A673 (cell line): ENCODE results near the gene STX1A. TPM values are rescaled to one million over a fixed set of nuclear protein-coding genes. Genes with fewer than 3 reads are reported as not detected.

Experiments used
- BruUV-seq: library from RNA; stranded (reverse); fragments of 400-500 nt; replicated peaks from 2 replicates; lab custom pipeline; 2021; lab: Mats Ljungman, UMichigan
- CTCF ChIA-PET: fragments of 300-600 bp; sonication (Branson Sonifier 250); formaldehyde crosslinking; loops from one replicate; lab custom pipeline; 2022; ENCODE audit warnings: antibody characterized with exemption; lab: Charles Lee
- POLR2A ChIA-PET: fragments of 300-600 bp; sonication (Branson Sonifier 250); formaldehyde crosslinking; loops from one replicate; lab custom pipeline; 2022; ENCODE audit warnings: antibody characterized with exemption; ENCODE audit not compliant: low non-redundant PET; lab: Charles Lee
- DNase-seq: peaks from one replicate; pipeline ENCODE4 v3.0.0-alpha.2; 2015; ENCODE audit warnings: low spot score
- H3K27ac ChIP-seq: fragments of 200-600 bp; sonication (generic); 2 replicates; pipeline ENCODE4 v1.5.1; 2016; ENCODE audit warnings: mixed run types, low read depth, mild to moderate bottlenecking, mixed read lengths, antibody characterized with exemption, low read length; ENCODE audit not compliant: poor library complexity, severe bottlenecking
- H3K27me3 ChIP-seq: fragments of 200-600 bp; sonication (generic); replicated peaks from 2 replicates; pipeline ENCODE4 v1.6.1; 2017; ENCODE audit warnings: mixed run types, low read depth, mild to moderate bottlenecking, mixed read lengths, antibody characterized with exemption, low read length; ENCODE audit not compliant: insufficient read depth, poor library complexity
- H3K36me3 ChIP-seq: fragments of 200-600 bp; sonication (generic); 2 replicates; pipeline ENCODE4 v1.6.1; 2016; ENCODE audit warnings: mixed run types, mild to moderate bottlenecking, mixed read lengths, antibody characterized with exemption, low read length; ENCODE audit not compliant: insufficient read depth, poor library complexity, severe bottlenecking
- H3K4me1 ChIP-seq: fragments of 200-600 bp; sonication (generic); 2 replicates; pipeline ENCODE4 v1.6.1; 2017; ENCODE audit warnings: mixed run types, mild to moderate bottlenecking, mixed read lengths, antibody characterized with exemption, low read length; ENCODE audit not compliant: insufficient read depth, poor library complexity, severe bottlenecking
- H3K4me3 ChIP-seq: fragments of 200-600 bp; sonication (generic); 2 replicates; pipeline ENCODE4 v1.5.1; 2016; ENCODE audit warnings: low read depth, mixed run types, mild to moderate bottlenecking, mixed read lengths, low read length; ENCODE audit not compliant: poor library complexity, severe bottlenecking
- H3K9me3 ChIP-seq: fragments of 200-600 bp; sonication (generic); 2 replicates; pipeline ENCODE4 v1.6.1; 2016; ENCODE audit warnings: mixed run types, low read depth, mild to moderate bottlenecking, mixed read lengths, antibody characterized with exemption, low read length; ENCODE audit not compliant: poor library complexity, severe bottlenecking
- EZH2 ChIP-seq: fragments of 200-600 bp; sonication (generic); IDR thresholded peaks from 2 replicates; pipeline ENCODE4 v1.6.1; 2017; ENCODE audit warnings: borderline replicate concordance, low read depth, mild to moderate bottlenecking, mixed read lengths, antibody characterized with exemption, low read length; ENCODE audit not compliant: poor library complexity, severe bottlenecking
- intact Hi-C: fragments of 100-400 bp; cut with micrococcal nuclease; formaldehyde crosslinking; loops from one replicate; pipeline ENCODE4 v1.10.0; 2022; ENCODE audit not compliant: unreplicated experiment
- total RNA-seq: library from RNA; stranded (reverse); gene quantifications from 2 replicates; pipeline ENCODE4 v1.2.3, GENCODE V29; 2021
- TF ChIP-seq, protein P1 (sequence below): fragments of 300-800, 200-600 bp; sonication (generic); conservative IDR thresholded peaks from 2 replicates; pipeline ENCODE4 v1.5.1; 2017; ENCODE audit warnings: low read depth, mild to moderate bottlenecking, antibody characterized with exemption, low read length, moderate library complexity, mixed read lengths

The STX1A gene
- total RNA-seq, 1 experiment from 2014 or later, result 47.1 TPM

- TF ChIP-seq EZH2, result no peak
- TF ChIP-seq, protein P1, sequence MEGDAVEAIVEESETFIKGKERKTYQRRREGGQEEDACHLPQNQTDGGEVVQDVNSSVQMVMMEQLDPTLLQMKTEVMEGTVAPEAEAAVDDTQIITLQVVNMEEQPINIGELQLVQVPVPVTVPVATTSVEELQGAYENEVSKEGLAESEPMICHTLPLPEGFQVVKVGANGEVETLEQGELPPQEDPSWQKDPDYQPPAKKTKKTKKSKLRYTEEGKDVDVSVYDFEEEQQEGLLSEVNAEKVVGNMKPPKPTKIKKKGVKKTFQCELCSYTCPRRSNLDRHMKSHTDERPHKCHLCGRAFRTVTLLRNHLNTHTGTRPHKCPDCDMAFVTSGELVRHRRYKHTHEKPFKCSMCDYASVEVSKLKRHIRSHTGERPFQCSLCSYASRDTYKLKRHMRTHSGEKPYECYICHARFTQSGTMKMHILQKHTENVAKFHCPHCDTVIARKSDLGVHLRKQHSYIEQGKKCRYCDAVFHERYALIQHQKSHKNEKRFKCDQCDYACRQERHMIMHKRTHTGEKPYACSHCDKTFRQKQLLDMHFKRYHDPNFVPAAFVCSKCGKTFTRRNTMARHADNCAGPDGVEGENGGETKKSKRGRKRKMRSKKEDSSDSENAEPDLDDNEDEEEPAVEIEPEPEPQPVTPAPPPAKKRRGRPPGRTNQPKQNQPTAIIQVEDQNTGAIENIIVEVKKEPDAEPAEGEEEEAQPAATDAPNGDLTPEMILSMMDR, result no peak
- no peaks in the 10 kb centered on the region for H3K9me3 ChIP-seq
- intact Hi-C loops, result no loop called here
- POLR2A ChIA-PET, result no interaction called here
- BruUV-seq, result no TSS peak
- CTCF ChIA-PET, result no interaction called here
- H3K4me3 ChIP-seq, result no peak overlapping the region
- H3K36me3 ChIP-seq, result no peaks in the 10 kb centered on the region
- H3K27ac ChIP-seq, result no peak overlapping the region
- H3K4me1 ChIP-seq, result no peaks in the 10 kb centered on the region
- no peak for DNase-seq
- no peaks in the 10 kb centered on the region for H3K27me3 ChIP-seq
Observed at GRCh38 chr7:73758581-73759138, 39.2 kb upstream of the STX1A start.

DNA sequence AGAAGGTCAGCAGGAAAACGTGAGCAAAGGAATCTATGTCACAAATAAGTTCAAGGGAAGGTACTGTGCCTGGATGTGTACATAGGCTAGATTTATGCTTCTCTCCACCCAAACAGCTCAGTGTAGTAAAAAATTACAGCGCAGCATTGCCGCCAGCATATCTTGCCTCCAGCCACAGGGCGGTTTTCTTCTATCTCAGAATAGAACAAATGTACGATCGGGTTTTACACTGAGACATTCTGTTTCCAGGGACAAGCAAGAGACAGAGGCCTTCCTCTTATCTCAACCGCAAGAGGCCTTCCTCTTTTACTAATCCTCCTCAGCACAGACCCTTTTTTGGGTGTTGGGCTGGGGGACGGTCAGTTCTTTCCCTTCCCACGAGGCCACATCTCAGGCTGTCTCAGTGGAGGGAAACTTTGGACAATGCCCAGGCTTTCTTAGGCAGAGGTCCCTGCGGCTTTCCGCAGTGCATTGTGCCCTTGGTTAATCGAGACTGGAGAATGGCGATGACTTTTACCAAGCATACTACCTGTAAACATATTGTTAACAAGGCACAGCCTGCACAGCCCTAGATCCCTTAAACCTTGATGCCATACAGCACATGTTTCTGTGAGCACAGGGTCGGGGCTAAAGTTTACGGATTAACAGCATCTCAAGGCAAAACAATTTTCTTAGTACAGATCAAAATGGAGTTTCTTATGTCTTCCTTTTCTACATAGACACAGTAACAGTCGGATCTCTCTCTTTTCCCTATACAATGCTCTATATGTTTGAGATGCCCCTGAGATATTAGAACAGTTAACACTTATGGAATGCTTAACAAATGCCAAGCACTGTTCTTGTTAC, 30.7 kb upstream of the STX1A start:
- TF ChIP-seq EZH2, result no peak
- TF ChIP-seq, protein P1, result no peak
- Histone ChIP-seq H3K36me3 (no peaks in the 10 kb centered on the region), H3K9me3 (no peaks in the 10 kb centered on the region), H3K4me3 (no peak overlapping the region), H3K27me3 (no peaks in the 10 kb centered on the region), H3K27ac (no peak overlapping the region), H3K4me1 (no peaks in the 10 kb centered on the region)
- DNase-seq, result no peak
- POLR2A ChIA-PET, result no interaction called here
- intact Hi-C loops, result no loop called here
- CTCF ChIA-PET, result no interaction called here
- BruUV-seq, result no TSS peak

GRCh38 chr7:73746378-73746777, 26.9 kb upstream of the STX1A start:
- no peaks in the 10 kb centered on the region for H3K27me3 ChIP-seq
- H3K4me1 ChIP-seq, result no peaks in the 10 kb centered on the region
- no peak overlapping the region for H3K4me3 ChIP-seq
- no TSS peak for BruUV-seq
- CTCF ChIA-PET, result no interaction called here
- TF ChIP-seq EZH2, result no peak
- TF ChIP-seq, protein P1, result no peak
- no peaks in the 10 kb centered on the region for H3K36me3 ChIP-seq
- DNase-seq, result no peak
- no peak overlapping the region for H3K27ac ChIP-seq
- intact Hi-C loops, result no loop called here
- POLR2A ChIA-PET, result no interaction called here
- no peaks in the 10 kb centered on the region for H3K9me3 ChIP-seq
